ENCODE results near the gene AFAP1L2.

- TF ChIP-seq CTCF (IDR thresholded peaks at IDR 0.05; ENCODE audit: insufficient read depth, low read length, poor library complexity, severe bottlenecking) (no peak), EZH2phosphoT487 (conservative IDR thresholded peaks at IDR 0.05; ENCODE audit: low read length) (no peak)
Observed at GRCh38 chr10:114250716-114251115, 153.6 kb downstream of the AFAP1L2 start.

All from SU-DHL-6 (cell line).